ENCODE results near the gene SAFB. TPM values are rescaled to one million over a fixed set of nuclear protein-coding genes. Genes with fewer than 3 reads are reported as not detected.

Gene SAFB
- total RNA-seq, 4 donors from 2014 or later, result 90.5 to 368 (median 185) TPM

- H3K4me1 ChIP-seq, result peaks cover 29 to 78% (median 62%) of the 10 kb centered on the region in 4 donors
- peaks cover 0 to 40% (median 8%) of the 10 kb centered on the region in 4 donors for H3K36me3 ChIP-seq
- TF ChIP-seq CTCF (IDR thresholded peaks at IDR 0.05) (no peak), EP300 (IDR thresholded peaks at IDR 0.05; ENCODE audit: low read depth) (no peak), POLR2AphosphoS5 (IDR thresholded peaks at IDR 0.05) (no peak), POLR2A (IDR thresholded peaks at IDR 0.05) (no peak)
- H3K9me3 ChIP-seq, result no peaks in the 10 kb centered on the region
- peak overlapping the region; percentile 95 to 100 (median 99) for H3K27ac ChIP-seq
- H3K4me3 ChIP-seq, result peak overlapping the region in 3 of 4 donors; percentile 87 to 99 (median 97)
- in situ Hi-C loops (cut with MboI; ENCODE audit: low pct_ligation_motif_present in 1 of 4, low pct_unique_long_range_greater_than_20kb in 1 of 4, low sequenced_read_pairs in 3 of 4), result no loop called here
- no peak for DNase-seq
- 28 to 39% methylated on average over 7 to 8 of the region's 8 CpGs for WGBS, 2 donors (ENCODE audit: low coverage in 1 of 2)
- intact Hi-C loops (cut with DNase I; ENCODE audit: low total_unique reads), result no loop called here
- H3K27me3 ChIP-seq, result no peaks in the 10 kb centered on the region
Observed at GRCh38 chr19:5624741-5625278, 1.9 kb downstream of the SAFB start.

- Histone ChIP-seq H3K4me3 (no peak overlapping the region), H3K36me3 (peaks cover 0 to 35% (median 8%) of the 10 kb centered on the region in 4 donors), H3K9me3 (no peaks in the 10 kb centered on the region), H3K27me3 (no peaks in the 10 kb centered on the region), H3K4me1 (peaks cover 27 to 75% (median 58%) of the 10 kb centered on the region in 4 donors), H3K27ac (peak overlapping the region in 1 of 4 donors; percentile 99)
- TF ChIP-seq POLR2A (IDR thresholded peaks at IDR 0.05) (no peak), CTCF (IDR thresholded peaks at IDR 0.05) (no peak), EP300 (IDR thresholded peaks at IDR 0.05; ENCODE audit: low read depth) (no peak), POLR2AphosphoS5 (IDR thresholded peaks at IDR 0.05) (no peak)
- in situ Hi-C loops (cut with MboI; ENCODE audit: low pct_ligation_motif_present in 1 of 4, low pct_unique_long_range_greater_than_20kb in 1 of 4, low sequenced_read_pairs in 3 of 4) (no loop called here), intact Hi-C loops (cut with DNase I; ENCODE audit: low total_unique reads) (no loop called here)
- DNase-seq, result no peak
- WGBS, 2 donors (ENCODE audit: low coverage in 1 of 2), result 74 to 84% methylated on average over 10 to 12 of the region's 12 CpGs
Observed at GRCh38 chr19:5625641-5626040, 2.8 kb downstream of the SAFB start.

- in situ Hi-C loops (cut with MboI; ENCODE audit: low pct_ligation_motif_present in 1 of 4, low pct_unique_long_range_greater_than_20kb in 1 of 4, low sequenced_read_pairs in 3 of 4), result no loop called here
- Histone ChIP-seq H3K4me1 (peaks cover 33 to 81% (median 60%) of the 10 kb centered on the region in 4 donors), H3K9me3 (no peaks in the 10 kb centered on the region), H3K27ac (peak overlapping the region in 3 of 4 donors; percentile 1 to 13 (median 10)), H3K4me3 (no peak overlapping the region), H3K36me3 (peaks cover 0 to 33% (median 8%) of the 10 kb centered on the region in 4 donors), H3K27me3 (no peaks in the 10 kb centered on the region)
- TF ChIP-seq EP300 (IDR thresholded peaks at IDR 0.05; ENCODE audit: low read depth) (no peak), POLR2A (IDR thresholded peaks at IDR 0.05) (no peak), CTCF (IDR thresholded peaks at IDR 0.05) (no peak), POLR2AphosphoS5 (IDR thresholded peaks at IDR 0.05) (no peak)
- intact Hi-C loops (cut with DNase I; ENCODE audit: low total_unique reads), result no loop called here
- DNase-seq, result peak; percentile 50
- 55 to 67% methylated on average over 5 to 6 of the region's 6 CpGs for WGBS, 2 donors (ENCODE audit: low coverage in 1 of 2)
Observed at GRCh38 chr19:5627395-5627904, 4.6 kb downstream of the SAFB start.

- Histone ChIP-seq H3K4me1 (peaks cover 40 to 90% (median 67%) of the 10 kb centered on the region in 4 donors), H3K36me3 (peaks cover 0 to 33% (median 8%) of the 10 kb centered on the region in 4 donors), H3K27ac (peak overlapping the region in 3 of 4 donors; percentile 1 to 43 (median 10)), H3K27me3 (no peaks in the 10 kb centered on the region), H3K4me3 (no peak overlapping the region), H3K9me3 (no peaks in the 10 kb centered on the region)
- TF ChIP-seq POLR2AphosphoS5 (IDR thresholded peaks at IDR 0.05) (no peak), EP300 (IDR thresholded peaks at IDR 0.05; ENCODE audit: low read depth) (no peak), POLR2A (IDR thresholded peaks at IDR 0.05) (no peak), CTCF (IDR thresholded peaks at IDR 0.05) (no peak)
- WGBS, 2 donors (ENCODE audit: low coverage in 1 of 2), result 67 to 73% methylated on average over 1 of the region's 1 CpG
- in situ Hi-C loops (cut with MboI; ENCODE audit: low pct_ligation_motif_present in 1 of 4, low pct_unique_long_range_greater_than_20kb in 1 of 4, low sequenced_read_pairs in 3 of 4), result no loop called here
- DNase-seq, result no peak
- intact Hi-C loops (cut with DNase I; ENCODE audit: low total_unique reads), result no loop called here
Observed at GRCh38 chr19:5628461-5628860, 5.6 kb downstream of the SAFB start.

Measured in transverse colon (tissue), 4 donors.